GM12873 (cell line): ENCODE data around the gene SPOCK1.

Source experiments
- TF ChIP-seq, protein P1 (sequence below): IDR thresholded peaks from 2 replicates; pipeline ENCODE4 v1.5.1; 2012; ENCODE audit warnings: low read depth, mild to moderate bottlenecking, moderate library complexity, low read length, control low read depth; ENCODE audit not compliant: insufficient read depth; ENCODE audit errors: missing control alignments

The SPOCK1 gene

DNA sequence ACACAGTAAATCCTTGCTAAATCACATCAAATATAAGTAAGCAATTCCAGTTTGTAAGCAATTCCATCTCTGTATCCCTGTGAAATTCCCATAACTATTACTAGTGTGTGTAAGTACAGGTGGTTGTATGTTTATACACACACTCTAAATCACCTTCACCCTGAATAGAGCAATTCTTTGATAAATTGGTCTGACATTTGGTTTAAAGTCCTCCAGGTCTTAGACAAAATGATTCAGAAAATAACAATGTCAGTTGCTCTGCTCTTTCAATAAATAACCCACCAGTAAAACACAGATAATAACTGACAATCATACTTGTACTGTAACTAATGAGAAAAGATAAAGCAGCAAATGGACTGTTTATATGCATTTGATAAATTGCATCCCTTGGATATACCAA lies 226.3 kb downstream of the SPOCK1 start:
- TF ChIP-seq, protein P1, sequence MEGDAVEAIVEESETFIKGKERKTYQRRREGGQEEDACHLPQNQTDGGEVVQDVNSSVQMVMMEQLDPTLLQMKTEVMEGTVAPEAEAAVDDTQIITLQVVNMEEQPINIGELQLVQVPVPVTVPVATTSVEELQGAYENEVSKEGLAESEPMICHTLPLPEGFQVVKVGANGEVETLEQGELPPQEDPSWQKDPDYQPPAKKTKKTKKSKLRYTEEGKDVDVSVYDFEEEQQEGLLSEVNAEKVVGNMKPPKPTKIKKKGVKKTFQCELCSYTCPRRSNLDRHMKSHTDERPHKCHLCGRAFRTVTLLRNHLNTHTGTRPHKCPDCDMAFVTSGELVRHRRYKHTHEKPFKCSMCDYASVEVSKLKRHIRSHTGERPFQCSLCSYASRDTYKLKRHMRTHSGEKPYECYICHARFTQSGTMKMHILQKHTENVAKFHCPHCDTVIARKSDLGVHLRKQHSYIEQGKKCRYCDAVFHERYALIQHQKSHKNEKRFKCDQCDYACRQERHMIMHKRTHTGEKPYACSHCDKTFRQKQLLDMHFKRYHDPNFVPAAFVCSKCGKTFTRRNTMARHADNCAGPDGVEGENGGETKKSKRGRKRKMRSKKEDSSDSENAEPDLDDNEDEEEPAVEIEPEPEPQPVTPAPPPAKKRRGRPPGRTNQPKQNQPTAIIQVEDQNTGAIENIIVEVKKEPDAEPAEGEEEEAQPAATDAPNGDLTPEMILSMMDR, result no peak

DNA sequence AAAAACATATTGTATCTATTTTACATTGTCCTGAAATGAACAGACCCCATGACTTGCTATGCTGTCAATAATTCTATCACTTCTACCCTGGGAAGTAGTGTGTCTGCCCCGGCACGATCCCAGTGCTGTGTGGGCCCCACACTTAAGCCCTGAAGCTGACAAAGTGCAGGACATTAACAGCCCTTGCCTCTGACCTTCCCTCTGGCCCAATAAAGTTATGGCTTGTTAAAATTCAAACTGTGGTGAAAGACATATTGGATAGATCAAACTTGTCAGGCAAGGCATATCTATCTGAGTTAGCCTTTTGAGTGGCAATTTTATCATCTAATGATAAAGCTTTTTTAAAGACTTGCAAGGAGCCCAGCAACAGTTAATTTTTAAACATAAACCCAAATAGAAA lies 229.2 kb downstream of the SPOCK1 start:
- TF ChIP-seq, protein P1, result no peak

DNA sequence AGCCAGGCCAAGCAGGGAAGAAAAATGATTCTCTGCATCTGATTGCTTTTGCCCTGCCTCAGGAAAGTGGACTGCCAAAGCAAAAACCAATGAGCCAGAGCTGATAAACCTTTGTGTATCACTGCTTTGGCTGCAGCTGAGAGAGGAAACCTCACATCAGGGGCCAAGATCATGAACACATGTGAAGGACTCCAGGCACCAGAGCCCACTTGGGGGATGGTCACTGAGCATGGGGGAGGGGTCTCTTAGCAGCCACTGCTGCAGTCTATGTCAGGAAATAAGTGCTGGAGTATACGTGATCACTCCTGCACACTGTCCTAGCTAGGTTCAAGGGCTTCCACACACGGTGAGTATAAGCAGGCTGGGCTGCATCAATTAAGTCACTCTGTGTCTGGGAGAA lies 229.9 kb downstream of the SPOCK1 start:
- TF ChIP-seq, protein P1, result no peak

DNA sequence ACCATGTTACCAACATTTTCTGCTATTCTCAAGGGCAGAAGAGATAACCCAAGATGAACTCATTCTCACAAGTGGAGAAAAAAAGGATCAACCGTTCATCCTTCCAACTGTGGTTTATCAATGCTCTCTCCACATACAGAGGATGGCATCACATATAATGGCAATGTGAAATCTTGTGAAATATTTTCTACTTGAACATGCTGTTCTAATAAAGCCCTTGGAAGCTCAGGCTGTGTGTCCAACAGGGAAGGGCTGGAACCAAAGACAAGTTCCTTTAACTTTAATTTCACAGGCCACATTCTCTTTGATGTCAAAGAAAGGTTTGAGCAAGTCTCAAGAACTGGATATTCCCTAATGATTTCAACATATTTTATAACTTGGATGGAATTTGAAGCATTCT lies 230.5 kb downstream of the SPOCK1 start:
- TF ChIP-seq, protein P1, result no peak

DNA sequence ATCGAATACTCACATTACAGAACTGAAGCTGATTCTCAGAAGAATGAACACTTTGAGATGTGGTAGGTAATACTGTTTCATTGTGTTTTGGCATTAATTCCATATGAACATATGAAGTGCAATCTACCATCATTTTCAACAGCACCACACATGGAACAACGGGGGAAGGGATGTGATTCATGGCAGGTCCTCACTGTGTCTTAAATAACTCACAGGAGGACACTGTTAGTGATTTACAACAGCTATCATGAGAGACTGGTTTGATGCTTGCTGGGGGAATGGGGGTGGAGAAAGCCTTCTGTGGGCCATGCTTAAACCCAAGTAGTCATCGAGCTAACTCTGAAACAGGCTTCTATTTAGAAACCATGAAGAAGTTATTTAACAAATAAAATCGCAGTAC lies 232.9 kb downstream of the SPOCK1 start:
- TF ChIP-seq, protein P1, result no peak

DNA sequence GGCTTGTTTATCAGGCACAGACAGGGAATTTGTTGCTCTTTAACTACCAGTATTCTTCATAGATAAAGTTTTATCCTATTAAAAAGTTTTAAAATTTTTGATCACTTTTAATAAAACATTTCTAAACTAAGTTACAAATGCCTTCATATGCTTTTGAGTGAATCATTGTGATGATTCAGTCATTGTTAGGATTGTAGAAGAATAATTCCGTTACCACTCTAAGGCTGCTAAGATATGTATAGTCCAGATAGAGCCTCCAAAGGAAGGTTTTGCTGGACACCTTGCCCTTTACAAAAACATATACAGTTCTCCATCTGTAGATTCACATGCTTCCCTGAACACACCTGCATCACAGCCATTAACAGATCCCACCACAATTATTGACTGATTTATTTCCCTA lies 233.7 kb downstream of the SPOCK1 start:
- TF ChIP-seq, protein P1, result no peak

DNA sequence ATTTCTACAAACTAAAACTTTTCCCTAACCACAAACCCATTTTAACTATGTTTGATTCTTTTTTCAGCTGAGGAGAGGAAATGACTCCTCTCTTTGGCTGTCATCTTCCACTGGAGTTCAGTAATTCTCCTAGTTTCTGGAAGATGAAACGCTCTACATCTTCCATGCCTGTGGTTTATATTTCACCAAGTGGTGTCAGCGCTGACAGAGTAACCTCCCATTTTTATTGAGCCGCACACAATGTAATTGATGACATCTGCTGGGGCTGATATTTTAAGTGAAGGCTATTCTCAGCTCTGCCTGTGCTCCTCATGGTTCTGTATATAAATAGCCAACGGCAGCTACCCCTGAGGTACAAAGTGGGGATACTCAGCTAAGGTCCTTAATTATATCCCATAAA lies 234.6 kb downstream of the SPOCK1 start:
- TF ChIP-seq, protein P1, result no peak
